ENCODE results near the gene SUPT6H.
"Not testable (repeated sequence)": the region's sequence is repeated elsewhere in the genome, so short reads cannot be mapped to it uniquely, and the experiment has no call there.

The SUPT6H gene

GRCh38 chr17:28722417-28723158 is 60.6 kb downstream of the SUPT6H start:
- no peak for DNase-seq

- DNase-seq, result no peak
Observed at GRCh38 chr17:28723159-28723835, 61.3 kb downstream of the SUPT6H start.

- DNase-seq, result not testable (repeated sequence)
Observed at GRCh38 chr17:28723836-28724499, 62.0 kb downstream of the SUPT6H start.

GRCh38 chr17:28724500-28725165 is 62.6 kb downstream of the SUPT6H start:
- DNase-seq, result no peak

GRCh38 chr17:28725166-28725659 is 63.2 kb downstream of the SUPT6H start:
- no peak for DNase-seq

GRCh38 chr17:28725660-28726225 is 63.7 kb downstream of the SUPT6H start:
- DNase-seq, result peak; percentile 48

- peak; percentile 69 for DNase-seq
Observed at GRCh38 chr17:28726226-28726626, 64.2 kb downstream of the SUPT6H start, which contains the start of gene TLCD1. Gene TLCD1, minus strand, starts transcription at chr17:28726233. Its CDS starts 136 bp downstream, at chr17:28726097.

GRCh38 chr17:28726627-28727491 is 64.9 kb downstream of the SUPT6H start:
- peak; percentile 83 for DNase-seq

- peak; percentile 90 for DNase-seq
Observed at GRCh38 chr17:28728364-28729200, 66.6 kb downstream of the SUPT6H start, which contains the start of gene NEK8. Gene NEK8, plus strand, starts transcription at chr17:28728788. Its CDS starts 26 bp downstream, at chr17:28728814.

- no peak for DNase-seq
Observed at GRCh38 chr17:28729950-28730330, 67.9 kb downstream of the SUPT6H start.

GRCh38 chr17:28733346-28733745 is 71.3 kb downstream of the SUPT6H start:
- no peak for DNase-seq

- DNase-seq, result no peak
Observed at GRCh38 chr17:28734712-28735241, 72.8 kb downstream of the SUPT6H start.

GRCh38 chr17:28735242-28735722 is 73.3 kb downstream of the SUPT6H start:
- DNase-seq, result no peak

GRCh38 chr17:28735913-28736769 is 74.1 kb downstream of the SUPT6H start:
- not testable (repeated sequence) for DNase-seq

GRCh38 chr17:28737316-28737715 is 75.3 kb downstream of the SUPT6H start:
- DNase-seq, result no peak

GRCh38 chr17:28737770-28738679 is 76.0 kb downstream of the SUPT6H start:
- DNase-seq, result no peak

GRCh38 chr17:28738680-28739384 is 76.8 kb downstream of the SUPT6H start:
- DNase-seq, result no peak
